IPS-11a (cell line): Measurements from ENCODE around the gene DBI.
"Not testable (repeated sequence)": the region's sequence is repeated elsewhere in the genome, so short reads cannot be mapped to it uniquely, and the experiment has no call there.

Experiments used
- H3K4me3 ChIP-seq: one replicate; pipeline ENCODE4 v1.5.1; 2013; ENCODE audit warnings: low read depth, low read length, control low read depth

Gene DBI

DNA sequence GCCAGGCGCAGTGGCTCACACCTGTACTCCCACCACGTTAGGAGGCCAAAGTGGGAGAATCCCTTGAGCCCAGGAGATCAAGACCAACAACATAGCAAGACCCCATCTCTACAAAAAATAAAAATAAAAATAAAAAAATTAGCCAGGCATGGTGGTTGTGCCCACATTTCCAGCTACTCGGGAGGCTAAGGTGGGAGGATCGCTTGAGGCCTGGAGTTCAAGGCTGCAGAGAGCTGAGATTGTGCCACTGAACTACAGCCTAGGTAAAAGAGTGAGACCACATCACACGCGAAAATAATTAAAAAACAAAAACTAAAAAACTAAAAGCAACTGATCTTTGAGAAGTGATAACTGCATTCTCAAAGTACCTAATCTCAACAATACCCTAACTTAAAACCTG lies 2.0 kb upstream of the DBI start:
- no peak overlapping the region for H3K4me3 ChIP-seq

DNA sequence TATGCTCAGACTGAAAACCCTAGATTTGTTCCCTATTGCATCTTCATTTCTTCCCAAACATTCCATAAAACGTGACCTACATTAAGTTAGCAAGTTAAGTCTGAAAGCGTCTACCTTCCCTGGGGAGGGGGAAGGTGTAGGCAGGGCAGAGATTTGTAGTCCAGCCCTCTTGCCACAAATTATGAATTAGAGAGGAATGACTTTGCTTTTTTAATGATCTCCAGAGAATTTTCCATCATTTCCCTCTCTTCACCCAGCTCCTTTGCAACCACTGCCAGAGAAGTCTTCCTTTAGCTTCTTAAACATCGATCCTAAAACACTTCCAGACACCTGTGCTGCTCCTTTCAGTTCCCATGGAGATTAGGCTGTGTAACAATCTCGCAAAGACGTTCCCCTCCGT lies 1.3 kb upstream of the DBI start:
- H3K4me3 ChIP-seq = no peak overlapping the region

DNA sequence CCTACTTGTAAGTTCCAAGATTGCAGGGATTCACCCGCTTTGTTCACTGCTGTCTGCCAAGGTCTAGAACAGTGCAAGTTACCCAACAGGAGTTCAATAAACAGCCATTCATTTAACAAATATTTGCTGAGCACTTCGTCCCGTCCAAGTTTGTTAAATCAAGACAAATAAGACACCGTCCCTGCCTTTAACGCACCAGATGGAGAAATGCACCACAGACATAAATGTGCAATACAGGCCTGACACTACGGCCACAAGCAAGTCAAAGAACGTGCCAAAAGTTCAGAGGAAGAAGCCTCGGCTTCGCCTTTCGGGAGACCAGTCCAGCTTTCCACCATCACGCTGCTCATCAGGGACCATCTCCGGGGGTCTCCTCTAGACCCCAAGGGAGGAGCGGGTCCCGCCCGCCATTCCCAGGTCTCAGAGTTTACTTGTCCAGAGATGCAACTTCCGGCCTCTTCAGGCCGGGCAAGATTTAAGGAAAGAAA lies 572 bp upstream of the DBI start:
- H3K4me3 ChIP-seq = peak overlapping the region; percentile 81

DNA sequence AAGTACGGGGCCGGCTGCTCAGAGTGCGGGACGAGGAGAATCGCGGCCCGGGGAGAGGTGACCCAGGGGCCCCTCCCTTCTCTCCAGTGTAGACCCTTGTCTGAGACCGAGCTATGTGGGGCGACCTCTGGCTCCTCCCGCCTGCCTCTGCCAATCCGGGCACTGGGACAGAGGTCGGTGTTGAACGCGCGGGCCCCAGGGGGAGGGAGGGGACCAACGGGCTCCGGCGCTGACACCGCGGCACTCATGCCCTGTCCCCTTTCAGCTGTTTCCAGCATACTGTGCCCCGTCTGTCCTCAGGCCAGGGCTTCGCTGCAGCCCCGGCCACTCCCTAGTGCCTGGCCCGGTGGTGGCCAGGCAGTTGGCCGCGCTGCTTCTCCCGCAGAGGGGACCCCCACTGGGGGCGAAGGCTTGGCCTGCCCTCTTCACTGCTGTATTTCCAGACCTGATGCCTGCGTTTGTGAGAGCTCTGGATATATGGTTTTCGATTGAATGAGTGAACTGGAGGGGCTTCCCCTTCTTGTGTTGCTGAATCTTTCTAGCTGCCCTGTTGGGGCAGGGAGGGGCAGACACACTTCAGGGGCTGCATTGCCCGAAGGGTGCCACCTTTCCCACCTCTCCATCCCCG lies 809 bp downstream of the DBI start:
- H3K4me3 ChIP-seq = peak overlapping the region; percentile 81

DNA sequence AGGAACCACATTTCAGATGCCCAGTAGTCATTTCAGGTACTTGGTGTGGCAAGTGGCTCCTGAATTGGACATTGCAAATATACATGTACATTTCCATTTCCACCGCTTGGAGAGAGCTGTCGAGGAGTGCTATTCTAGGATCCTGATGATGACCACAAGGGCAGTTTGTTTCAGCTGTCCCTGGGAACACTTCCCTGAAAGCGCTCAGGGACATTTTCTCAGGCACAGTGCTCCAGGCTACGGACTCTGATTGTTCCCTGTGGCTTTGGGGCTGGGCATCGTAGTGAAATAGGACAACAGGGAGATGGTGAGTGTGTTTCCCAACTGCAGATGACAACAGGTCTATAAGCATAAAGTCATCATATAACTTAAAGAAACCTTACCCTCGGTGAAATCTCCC lies 3.1 kb downstream of the DBI start:
- no peak overlapping the region for H3K4me3 ChIP-seq

DNA sequence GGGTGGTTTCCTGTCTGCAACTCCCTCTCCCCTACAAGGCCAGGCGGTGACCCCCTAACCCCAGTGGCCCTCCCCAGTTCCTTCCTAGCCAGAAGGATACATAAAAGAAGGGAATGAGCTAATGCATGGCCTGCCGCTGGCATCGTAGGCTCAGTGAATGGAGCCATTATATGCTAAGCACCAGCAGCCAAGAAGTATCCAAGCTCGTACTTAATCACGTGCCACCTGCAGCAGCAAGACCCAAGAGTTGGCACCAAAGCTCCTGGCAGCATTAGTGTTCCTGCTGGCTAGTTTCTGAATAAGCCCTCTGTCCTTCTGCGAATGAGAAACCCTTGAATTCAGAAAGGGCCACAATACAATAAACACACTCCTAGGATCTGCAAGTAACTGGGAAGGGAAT lies 4.3 kb downstream of the DBI start:
- H3K4me3 ChIP-seq = no peak overlapping the region

DNA sequence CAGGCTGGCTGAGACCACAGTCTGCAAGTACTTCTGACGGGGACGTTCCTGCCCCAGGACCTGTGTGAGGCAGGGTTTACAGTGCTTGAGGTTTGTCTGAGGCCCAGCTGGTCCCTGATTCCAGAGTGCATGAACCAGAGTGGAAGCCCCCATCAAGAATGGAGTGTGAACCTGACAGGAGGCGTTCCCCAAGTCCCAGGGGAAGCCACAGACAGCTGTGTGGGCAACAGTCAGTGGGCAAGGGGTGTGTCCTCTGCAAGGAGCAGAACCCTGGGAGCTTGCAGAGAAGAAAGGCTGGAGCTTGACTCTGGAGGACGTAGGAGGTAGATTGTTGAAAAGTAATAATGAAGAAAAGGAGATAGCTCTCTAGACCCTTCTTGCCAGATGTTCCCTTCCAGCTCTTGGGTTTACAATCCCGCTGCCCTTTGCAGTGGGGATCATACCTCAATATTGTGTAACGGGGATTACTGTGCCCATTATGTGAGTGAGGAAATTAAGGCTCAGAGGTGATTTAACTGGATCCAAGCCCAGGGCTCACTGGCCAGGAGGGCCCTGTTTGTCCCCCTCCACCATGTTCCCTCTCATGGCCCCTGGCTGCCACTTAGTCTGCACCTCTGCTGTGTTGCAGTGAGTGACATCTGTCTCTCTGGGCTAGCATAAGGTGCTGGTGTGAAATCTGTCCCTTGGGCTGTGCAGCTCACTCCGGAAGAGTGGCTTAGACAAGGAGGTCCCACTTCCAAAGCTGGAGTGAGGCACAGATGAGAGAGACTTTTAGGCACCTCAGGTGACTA lies 6.2 kb downstream of the DBI start:
- no peak overlapping the region for H3K4me3 ChIP-seq

DNA sequence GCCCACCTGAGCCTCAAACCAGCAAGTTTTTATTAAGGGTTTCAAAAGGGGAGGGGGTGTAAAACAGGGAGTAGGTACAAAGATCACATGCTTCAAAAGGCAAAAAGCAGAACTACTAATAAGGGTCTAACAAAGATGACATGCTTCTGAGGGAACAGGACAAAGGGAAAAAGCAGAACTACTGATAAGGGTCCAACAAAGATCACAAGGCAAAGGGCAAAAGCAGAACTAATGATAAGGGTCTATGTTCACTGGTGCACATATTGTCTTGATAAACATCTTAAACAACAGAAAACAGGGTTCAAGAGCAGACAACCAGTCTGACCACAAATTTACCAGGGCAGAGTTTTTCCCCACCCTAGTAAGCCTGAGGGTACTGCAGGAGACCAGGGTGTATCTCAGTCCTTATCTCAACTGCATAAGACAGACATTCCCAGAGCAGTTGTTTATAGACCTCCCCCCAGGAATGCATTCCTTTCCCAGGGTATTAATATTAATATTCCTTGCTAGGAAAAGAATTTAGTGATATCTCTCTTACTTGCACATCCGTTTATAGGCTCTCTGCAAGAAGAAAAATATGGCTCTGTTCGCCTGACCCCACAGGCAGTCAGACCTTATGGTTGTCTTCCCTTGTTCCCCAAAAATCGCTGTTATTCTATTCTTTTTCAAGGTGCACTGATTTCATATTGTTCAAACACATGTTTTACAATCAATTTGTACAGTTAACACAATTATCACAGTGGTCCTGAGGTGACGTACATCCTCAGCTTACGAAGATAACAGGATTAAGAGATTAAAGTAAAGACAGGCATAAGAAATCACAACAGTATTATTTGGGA lies 7.3 kb downstream of the DBI start:
- H3K4me3 ChIP-seq = not testable (repeated sequence)

DNA sequence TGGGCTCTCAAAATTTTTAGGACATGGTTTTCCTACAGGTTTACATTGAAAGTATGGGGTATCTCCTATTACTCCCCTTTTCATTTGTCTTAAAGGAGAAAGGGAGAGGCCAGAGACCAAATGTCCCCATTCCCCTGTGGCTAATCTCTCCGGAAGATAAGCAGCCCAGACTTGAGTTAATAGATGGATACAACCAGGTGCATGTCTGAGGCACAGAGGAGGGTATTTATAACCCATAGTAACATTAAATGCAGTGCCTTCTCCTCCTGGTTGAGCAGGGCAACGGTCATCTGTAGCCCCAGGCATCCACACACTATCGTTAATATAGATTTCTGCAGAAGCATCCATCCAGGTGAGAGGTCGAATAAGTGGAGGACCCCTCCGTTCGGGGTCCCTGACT lies 9.6 kb downstream of the DBI start:
- H3K4me3 ChIP-seq = not testable (repeated sequence)

DNA sequence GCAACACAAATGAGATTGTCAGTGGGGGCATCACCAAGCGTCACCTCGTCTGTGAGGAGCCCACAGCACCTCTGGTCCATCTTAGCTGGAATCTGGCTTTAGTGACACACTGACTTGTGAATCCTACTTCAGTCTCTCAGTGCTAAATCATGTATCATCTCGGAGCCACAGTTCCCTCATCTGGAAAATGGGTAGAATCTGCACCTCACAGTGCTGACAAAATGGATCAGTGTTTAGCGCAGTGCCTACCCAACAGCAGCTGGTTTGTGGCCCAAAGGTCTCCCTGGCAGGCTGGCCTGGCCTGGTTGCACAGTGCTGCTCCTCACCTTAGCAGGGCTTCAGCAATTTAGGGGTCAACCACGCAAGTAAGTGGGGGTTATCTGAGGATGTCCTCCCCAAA lies 10.0 kb downstream of the DBI start:
- H3K4me3 ChIP-seq = no peak overlapping the region

DNA sequence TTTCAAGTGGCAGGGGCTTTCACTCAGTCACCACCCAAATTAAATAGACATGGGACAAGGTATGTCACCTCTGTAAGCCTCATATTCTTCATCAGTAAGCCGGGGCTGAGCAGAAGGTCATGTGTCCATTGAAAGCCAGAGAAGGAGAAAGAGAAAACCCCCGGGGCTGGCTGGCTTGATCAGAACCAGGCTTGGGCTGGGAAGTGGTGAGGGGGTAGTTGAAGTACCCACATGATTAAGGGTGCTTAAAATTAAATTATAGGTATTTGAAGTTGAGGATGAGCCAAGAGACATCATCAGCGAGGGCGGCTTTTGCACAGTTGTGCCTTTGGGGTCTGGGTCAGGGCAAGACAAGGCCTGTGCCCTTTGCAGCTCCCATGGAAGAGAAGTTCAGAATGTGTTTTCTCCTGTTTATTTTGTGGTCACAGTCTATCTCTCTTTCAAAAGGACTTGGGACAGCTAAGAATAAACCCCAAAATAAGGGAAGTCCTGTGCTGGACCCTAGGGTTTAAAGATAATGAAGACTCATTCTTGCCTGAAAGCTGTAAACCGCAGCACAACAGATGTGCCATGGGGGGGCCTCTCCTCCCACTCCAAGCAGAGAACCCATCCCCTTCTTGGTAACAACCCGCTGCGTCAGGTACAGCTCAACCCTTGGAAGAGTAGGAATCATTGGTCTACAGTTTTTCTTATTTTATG lies 10.7 kb downstream of the DBI start:
- no peak overlapping the region for H3K4me3 ChIP-seq

DNA sequence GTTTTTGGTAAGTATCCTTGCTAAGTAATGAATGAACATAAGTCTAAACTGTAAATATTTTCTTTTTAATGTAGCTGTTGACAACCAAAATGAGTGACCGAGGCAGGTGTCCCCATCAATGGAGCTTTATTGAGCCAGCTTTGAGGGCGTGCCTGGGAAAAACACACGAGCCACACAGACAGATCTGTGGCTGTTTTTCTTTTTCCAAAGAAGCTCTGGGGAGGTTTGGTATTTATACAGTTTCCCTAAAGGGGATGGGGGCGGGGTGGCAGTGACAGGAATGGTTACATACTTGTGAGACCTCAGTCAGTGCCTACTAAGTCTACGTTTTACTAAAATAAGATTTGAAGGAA lies 11.2 kb downstream of the DBI start:
- H3K4me3 ChIP-seq = no peak overlapping the region

DNA sequence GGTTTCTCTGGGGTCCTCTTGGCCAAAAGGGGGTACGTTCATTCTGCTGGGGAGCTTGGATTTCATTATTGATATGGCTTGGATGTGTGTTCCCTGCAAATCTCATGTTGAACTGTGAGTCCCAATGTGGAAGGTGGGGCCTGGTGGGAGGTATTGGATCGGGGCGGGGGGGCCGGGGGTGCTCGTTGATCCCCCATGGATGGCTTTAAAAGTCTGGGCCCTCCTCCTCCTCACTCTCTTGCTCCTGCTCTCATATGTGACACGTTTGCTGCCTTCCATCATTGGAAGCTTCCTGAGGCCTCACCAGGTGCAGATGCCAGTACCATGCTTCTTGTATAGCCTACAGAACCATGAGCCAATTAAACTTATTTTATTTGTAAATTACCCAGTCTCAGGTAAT lies 11.8 kb downstream of the DBI start:
- no peak overlapping the region for H3K4me3 ChIP-seq

DNA sequence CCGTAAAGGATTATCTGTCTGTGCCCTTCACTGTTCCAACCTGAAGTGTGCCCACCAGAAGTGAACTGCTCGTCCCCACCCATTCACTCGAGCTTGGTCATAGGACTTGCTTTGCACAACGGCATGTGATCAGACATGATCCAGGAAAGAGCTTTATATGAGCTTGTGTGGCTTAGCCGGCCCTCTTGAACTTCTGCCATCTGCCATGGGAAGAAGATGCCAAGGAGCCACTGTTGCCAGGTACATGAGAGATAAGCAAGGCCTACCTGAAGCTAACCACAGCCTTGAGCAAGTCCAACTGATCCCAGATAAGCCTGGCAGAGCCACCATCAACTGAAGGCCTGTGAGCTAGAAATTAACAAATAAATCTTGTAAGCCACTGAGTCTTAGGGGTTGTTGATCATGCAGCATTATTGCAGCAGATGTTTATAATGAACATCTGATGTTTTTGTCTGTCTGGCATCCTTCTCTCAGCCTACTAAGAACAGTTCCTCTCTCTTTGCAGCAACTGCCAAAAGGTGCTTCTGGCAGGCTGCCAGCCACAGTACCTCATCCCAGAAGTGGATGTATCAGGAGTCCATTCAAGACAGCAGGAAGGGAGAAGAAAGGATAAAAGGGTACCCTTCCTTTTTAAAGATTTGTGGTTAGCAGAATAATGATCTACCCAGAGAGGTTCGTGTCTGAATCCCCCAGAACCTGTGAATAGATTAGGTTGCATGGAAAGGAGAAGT lies 16.8 kb downstream of the DBI start:
- no peak overlapping the region for H3K4me3 ChIP-seq

DNA sequence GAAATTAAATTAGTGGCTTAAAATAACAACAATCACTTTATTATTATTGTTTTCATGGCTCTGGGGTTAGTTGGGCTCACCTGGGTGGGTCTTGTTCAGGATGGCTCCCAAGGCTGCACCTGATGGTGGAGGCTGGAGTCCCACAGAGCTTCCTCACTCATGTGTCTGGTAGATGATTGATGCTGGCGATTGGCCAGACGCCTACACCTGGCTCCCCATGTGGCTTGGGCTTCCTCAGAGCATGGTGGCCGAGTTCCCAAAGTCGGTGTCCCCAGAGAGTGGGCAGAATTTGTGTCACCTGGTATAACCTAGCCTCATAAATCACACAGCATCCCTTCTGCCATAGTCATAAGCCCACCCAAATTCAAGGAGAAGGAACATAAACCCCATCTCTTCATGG lies 18.2 kb downstream of the DBI start:
- H3K4me3 ChIP-seq = no peak overlapping the region

DNA sequence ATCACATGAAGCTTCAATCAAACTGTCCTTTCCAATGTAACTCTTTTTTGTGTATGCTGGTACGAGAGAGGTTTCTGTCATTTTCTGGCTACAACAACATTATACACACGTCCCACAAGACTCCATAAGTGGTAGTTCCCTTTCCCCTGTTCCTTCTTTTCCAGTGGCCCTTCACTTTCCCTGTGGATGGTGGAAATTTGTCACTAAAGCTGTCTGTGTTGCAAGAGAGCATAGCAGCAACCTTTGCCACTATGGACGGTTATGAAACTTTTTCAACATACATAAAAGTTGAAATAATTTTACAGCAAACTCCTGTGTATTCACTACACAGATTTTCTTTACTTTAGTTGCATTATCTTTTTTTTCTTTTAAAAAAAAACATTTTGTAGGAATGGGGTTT lies 18.7 kb downstream of the DBI start:
- H3K4me3 ChIP-seq = no peak overlapping the region

DNA sequence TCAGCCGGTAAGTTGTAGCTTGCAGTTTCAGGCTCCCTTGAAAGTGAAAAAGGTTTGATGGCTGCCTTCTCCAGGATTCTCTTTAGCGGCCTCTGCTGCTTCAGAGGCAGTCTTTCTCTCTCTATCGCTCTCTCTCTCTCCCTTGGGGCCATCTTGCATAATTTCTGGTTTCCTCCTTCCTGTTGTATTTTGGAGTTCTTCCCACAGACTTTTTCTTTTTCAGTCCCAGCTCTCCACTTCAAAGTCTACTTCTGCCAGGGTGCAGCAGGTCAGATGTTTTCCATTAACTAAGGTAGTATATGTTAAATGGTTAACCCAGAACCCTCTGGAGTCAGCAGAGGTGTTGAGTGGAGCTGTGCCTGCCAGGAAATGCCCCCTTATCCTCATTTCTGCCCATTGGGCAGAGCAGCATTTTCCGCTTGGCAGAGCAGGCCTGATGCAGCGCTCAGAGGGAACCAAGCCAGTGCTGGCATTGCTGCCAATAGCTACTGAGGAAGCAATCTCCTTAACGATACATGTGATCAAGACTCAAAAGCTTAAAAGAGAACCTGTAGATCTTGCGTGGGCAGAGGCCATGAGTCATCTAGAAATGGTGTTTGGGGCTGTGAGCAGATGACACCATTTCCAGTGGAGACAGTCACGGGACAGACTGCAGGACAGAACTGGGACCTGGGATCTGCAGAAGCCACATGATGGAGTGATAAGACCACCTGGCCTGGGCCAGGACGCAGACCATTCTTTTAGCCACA lies 20.8 kb downstream of the DBI start:
- no peak overlapping the region for H3K4me3 ChIP-seq

DNA sequence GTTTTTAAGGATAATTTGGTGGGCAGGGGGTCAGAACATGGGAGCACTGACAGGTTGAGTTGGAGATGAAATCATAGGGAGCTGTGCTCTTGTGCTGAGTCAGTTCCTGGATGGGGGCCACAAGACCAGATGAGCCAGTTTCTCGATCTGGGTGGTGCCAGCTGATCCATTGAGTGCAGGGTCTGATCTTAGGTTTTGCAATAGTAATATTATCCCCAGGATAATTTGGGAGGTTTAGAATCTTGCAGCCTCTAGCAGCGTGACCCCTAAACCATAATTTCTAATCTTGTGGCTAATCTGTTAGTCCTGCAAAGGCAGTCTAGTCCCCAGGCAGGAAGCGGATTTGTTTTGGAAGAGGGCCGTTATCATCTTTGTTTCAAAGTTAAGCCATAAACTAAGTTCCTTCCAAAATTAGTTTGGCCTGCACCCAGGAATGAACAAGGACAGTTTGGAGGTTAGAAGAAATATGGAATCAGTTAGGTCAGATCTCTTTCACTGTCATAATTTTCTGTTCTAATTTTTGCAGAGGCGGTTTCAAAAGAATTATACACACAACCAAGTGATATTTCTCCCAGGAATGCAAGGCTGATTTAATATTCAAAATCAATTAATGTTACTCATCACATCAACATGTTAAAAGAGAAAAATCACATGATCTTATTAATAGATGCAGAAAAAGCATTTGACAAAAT lies 23.0 kb downstream of the DBI start:
- no peak overlapping the region for H3K4me3 ChIP-seq

DNA sequence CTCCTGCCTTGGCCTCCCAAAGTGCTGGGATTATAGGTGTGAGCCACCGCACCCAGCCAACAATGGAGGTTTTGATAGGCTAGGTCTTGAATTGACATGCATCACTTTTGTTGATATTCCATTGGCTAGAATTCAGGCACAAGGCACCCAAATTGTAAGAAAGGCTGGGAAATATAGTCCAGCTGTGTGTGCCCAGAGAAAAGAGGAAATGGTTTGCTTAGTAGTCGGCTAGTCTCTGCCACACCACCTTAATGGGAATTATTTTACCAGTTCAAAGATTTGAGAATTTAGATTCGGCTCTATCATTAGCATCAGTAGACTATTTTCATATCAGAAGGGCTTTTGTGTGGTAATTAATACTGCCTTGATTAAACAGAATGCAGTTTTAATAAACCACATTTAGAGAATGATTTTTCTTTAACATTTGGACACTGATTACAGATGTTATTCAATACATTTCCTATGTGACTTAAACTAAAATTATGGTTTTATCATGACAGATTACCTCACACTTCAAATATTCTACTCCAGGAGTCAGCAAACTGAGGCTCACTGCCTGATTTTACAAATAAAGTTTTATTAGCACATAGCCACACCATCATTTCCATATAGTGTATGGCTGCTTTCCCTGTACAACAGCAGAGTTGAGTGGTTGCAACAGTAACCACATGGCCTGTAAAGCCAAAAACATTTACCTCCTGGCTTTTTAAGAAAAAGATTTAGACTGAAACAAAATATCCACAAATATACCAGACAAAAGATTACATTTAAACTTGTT lies 27.4 kb downstream of the DBI start:
- no peak overlapping the region for H3K4me3 ChIP-seq
